HG03064 (cell line): Measurements from ENCODE around the gene PAX8.
"Not testable (repeated sequence)": the region's sequence is repeated elsewhere in the genome, so short reads cannot be mapped to it uniquely, and the experiment has no call there.

ENCODE experiments used
- ATAC-seq: cut with Tn5 transposase; IDR thresholded peaks from one replicate; pipeline ENCODE4 v1.9.1; 2021; ENCODE audit warnings: low read depth; ENCODE audit not compliant: unreplicated experiment

Gene PAX8

DNA sequence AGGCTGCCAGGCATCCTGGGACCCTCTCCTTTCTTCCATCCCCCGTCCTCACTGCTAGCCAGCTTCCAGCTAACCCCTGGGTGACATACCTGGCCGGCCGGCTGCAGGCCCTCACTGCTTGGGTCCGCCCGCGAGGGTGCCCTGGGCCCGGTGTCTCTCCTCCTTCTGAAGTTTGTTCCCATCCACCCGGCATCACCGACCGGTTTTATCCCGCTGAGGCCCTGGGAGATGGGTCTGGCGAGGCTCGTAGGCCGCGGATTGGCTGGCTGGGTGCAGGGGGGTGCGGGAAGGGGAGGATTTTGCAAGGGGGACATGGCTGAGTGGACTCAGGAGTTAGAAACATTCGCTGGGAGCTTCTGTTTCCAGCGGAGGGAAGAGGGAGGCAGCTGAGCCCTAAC is at the start of gene PAX8:
Gene PAX8 (minus strand): TSS at position 180 of the 398 bp plus-strand sequence. CDS start 527 bp downstream, outside the sequence.
- no peak for ATAC-seq

DNA sequence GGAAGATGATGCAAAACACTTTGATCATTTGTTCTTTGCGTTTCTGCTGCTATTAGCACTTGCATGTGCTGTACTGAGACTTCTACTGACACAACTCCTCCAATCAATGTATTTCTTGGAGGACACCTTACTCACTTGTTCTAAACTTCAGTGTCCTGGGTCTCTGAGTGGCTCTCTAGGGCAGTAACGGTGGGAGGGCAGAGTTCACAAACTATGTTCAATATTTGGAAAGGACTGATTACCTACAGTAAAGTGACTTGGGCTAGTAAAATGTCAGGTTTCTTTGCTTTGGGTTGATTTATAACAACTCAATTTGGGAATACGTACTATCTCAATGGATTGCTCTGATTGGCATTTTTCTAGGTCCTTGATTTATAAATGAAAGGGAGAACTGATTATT is 49.3 kb upstream of the PAX8 start:
- no peak for ATAC-seq

DNA sequence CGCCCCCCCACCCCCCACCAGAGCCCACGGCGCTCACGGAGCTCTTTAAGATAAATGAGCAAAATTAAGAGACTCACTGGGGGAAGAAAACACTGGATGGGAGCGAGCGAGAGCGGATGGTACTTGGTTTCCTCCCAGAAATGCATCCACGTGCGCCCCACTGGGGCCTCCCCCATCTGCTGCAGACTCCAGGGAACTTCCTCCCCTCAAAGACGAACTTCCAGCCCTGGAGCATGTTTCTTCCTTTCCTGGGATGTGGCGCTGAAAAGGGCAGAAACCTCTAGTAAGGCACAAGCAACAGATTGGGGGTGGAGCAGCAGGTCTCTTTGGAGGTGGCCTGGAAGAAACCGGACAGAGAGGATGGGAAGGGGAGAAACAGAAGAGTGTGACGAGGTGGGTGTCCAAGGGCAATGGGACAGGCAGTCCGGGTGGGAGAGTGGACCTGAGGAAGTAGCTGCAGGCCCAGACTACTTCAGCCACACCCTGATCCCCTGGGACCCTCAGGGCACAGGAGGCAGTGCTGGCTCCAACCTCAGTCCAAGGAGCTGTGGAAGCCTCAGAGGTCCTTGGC is 46.5 kb upstream of the PAX8 start:
- ATAC-seq: not testable (repeated sequence)

DNA sequence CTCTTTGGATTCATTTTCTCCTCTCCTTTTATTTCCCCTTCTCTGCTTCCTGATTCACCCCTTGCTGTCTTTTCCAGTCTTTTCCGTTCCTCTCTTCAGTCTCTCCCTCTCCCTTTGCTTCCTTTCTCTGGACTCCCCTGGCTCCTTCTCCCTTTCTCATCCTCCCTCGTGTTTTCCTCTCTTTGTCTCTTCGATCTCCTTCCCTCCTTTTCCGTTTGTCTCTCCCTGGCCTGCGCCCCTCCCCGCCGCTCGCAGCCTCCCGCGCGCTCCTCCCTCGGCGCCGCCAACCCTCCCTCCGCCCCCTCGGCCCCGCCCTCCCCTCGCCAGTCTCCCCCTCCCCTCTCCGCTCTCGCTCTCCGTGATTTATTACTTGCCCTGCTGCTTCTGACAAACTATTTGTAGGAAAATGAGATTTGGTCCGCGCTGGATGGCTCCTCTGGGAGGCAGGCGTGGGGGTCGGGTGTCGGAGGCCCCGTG is 46.0 kb upstream of the PAX8 start:
- no peak for ATAC-seq

DNA sequence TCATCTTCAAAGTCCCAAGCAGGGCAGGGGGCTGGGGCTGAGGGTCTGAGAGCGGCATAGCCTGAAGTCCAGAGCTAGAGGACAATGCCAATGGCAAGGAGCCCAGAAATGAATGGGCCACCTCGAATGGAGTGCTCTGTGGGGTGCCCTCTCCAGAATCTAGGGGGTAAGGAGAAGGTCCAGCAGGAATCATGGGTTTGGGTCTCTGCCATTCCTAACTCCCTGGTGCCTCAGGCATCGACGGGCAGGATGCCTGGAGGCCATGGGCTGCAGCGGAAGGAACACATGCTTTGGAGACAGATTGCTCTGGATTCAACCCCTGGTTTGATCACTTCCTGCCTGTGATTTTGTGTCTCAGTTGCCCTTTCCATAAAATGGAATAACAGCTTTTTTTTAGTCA is 44.4 kb upstream of the PAX8 start:
- not testable (repeated sequence) for ATAC-seq

DNA sequence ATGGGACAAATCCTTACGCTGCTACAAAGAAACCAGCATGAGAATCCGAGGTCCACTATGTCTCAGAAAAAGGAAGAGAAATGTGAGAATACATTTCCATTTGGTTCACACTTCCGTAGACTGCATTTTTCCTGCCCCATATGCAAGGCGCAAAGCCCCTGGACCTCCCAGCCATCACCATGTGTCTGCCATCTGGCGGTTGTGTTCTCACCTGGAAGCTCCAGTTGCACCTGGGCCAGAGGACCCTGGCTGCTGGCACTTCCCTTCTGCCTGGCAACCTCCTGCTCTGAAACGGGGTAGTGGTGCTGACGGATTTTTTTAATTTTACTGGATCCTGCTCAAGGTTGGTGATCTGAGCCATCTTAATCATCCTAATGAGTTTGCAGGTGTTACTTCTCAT is 41.4 kb upstream of the PAX8 start:
- not testable (repeated sequence) for ATAC-seq

GRCh38 chr2:113318941-113319340 is 40.2 kb upstream of the PAX8 start:
- not testable (repeated sequence) for ATAC-seq

GRCh38 chr2:113316085-113316484 is 37.4 kb upstream of the PAX8 start:
- no peak for ATAC-seq

DNA sequence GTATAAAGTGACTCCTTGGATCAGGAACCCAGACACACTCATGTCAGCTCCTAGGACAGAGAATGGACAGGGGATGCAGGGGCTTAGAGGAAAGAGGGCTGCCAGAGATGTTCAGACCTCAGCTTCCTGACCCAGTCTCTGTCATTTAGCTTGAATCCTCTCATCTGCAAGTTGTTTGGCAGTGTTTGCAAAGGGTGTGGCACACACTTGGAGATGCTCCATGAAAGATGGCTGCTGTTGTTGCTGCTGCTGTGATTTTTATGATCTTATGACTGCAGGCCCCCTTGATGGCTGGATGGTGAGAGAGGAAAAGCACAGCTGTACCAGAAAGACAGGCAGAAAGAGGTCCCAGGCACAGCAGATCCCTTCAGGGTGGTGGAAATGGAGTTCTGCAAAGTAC is 35.9 kb upstream of the PAX8 start:
- ATAC-seq: not testable (repeated sequence)

GRCh38 chr2:113314176-113314575 is 35.5 kb upstream of the PAX8 start:
- not testable (repeated sequence) for ATAC-seq

DNA sequence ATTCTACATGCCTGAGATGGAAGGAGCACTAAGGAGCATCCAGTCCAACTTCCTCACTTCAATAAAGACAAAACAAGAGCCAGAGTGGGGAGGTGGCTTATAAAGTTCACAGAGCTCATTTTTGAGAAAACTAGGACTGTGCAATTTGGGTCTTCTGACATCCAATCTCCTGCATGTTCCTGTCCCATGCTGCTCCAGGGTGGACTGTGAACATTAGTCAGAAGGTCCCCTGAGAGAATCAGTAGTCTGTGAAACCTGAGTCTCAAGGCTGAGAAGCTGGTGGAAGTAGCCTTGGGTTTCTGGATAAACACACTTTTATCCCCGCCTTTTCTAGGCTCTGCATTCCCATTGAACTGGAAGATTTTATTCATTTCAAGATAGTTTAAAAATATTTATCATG is 33.1 kb upstream of the PAX8 start:
- ATAC-seq: not testable (repeated sequence)

- ATAC-seq: not testable (repeated sequence)
Measured at GRCh38 chr2:113311191-113311590, 32.5 kb upstream of the PAX8 start.

- no peak for ATAC-seq
Measured at GRCh38 chr2:113309655-113310387, 31.1 kb upstream of the PAX8 start.

DNA sequence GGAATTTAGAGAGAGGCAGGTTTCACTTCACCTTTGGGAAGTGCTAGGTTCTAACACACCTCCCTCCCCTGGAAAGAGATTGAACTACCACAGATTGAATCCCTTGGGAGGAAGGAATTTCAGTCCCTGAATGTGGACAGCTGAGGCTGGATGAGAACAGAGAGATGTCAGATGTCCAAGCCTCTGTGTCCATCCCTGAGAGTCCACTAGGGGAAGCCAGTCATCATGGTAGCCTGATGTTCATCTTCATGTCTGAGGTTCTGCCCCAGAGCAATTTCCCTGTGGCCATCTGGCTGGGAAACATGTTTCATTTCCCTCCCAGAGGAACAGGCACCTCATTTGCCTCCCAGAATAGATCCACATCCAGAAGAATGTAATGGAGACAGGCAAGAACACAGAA is 30.1 kb upstream of the PAX8 start:
- not testable (repeated sequence) for ATAC-seq

- ATAC-seq: not testable (repeated sequence)
Measured at GRCh38 chr2:113306207-113306606, 27.5 kb upstream of the PAX8 start.

DNA sequence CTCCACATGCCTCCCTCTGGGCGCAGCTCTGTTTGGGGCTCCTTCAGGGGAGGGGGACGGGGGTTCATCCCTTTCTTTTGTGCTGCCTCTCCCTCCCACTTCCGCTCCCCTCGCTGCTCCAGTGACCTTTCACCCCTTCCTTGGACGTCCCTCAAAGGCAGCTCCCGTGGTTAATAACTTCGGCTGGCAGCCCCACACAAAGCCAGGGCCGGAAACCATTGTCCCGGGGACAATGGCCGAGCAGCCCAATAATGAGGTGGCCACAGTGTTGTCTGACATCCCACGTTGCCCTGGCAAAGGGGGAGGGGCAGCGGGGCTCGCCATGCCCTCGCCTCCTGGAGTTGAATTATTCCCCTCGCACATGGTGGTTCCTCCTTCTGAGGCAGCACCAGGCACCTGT is 27.0 kb upstream of the PAX8 start:
- ATAC-seq: not testable (repeated sequence)

DNA sequence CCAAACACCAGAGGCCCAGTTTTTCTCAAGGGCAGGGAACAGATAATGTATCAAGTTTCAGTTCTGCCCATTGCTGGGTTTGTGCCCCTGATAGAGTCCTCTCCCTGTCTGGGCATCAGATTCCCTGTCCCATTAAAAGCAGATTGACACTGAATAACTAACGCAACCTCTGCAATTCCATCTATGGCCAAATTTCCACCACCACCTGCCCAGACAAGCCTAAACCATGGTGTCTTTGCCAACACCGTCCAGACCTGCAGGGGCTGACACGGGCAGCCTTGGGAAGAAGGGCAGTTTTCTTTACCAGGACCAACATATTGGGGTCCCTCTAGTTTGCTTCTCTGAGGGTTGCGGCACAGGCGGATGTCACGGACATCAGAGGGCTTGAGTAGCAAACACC is 26.4 kb upstream of the PAX8 start:
- ATAC-seq: no peak

GRCh38 chr2:113304702-113305101 is 26.0 kb upstream of the PAX8 start:
- no peak for ATAC-seq

- not testable (repeated sequence) for ATAC-seq
Measured at GRCh38 chr2:113302216-113302980, 23.7 kb upstream of the PAX8 start.

DNA sequence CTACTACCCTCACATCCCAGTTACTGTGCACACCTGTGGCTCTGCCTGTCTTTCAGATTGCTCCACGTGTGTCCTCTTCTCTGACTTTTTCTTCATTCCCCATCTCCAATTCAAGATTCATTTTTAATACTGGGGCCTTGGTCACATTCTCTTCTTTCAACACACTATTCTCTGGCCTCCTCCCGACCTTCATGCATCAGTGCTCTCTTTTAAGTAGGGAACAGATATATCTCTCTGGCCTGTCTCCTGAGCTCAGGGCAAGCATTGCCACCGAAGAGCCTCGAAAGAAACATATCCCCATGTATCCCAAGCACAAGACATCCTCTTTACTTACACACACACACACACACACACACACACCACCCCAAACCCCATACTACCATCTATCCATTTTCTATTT is 21.6 kb upstream of the PAX8 start:
- ATAC-seq: no peak

DNA sequence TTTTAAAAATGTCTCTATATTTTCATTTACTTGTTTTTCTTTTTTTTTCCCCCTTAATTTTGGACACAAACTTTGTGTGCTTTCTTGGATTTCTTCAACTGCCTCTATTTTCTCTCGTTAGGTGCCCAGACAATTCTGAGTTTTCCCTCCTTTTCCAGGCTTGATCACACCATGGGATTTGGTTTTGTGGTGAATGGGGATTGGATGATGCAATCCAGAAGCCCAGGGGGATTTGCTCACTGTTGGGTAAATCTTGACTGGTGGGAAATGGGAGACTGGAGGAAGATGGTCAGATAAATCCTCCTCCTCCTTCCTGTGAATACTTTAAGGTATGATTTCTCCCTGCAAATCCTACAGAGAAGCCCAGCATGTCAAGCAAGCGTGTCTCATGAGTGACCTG is 19.5 kb upstream of the PAX8 start:
- ATAC-seq: no peak
